ENCODE results near the gene STPG1.

STPG1 gene

GRCh38 chr1:24418898-24419628 is 5.5 kb upstream of the STPG1 start:
- DNase-seq (ENCODE audit: insufficient read length, low spot score) (no peak), FAIRE-seq (no peak)
- TF ChIP-seq, protein P1, sequence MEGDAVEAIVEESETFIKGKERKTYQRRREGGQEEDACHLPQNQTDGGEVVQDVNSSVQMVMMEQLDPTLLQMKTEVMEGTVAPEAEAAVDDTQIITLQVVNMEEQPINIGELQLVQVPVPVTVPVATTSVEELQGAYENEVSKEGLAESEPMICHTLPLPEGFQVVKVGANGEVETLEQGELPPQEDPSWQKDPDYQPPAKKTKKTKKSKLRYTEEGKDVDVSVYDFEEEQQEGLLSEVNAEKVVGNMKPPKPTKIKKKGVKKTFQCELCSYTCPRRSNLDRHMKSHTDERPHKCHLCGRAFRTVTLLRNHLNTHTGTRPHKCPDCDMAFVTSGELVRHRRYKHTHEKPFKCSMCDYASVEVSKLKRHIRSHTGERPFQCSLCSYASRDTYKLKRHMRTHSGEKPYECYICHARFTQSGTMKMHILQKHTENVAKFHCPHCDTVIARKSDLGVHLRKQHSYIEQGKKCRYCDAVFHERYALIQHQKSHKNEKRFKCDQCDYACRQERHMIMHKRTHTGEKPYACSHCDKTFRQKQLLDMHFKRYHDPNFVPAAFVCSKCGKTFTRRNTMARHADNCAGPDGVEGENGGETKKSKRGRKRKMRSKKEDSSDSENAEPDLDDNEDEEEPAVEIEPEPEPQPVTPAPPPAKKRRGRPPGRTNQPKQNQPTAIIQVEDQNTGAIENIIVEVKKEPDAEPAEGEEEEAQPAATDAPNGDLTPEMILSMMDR (IDR thresholded peaks at IDR 0.05; ENCODE audit: insufficient read depth, missing control alignments) = no peak

- FAIRE-seq = no peak
- no peak for DNase-seq (ENCODE audit: insufficient read length, low spot score)
- TF ChIP-seq, protein P1 (IDR thresholded peaks at IDR 0.05; ENCODE audit: insufficient read depth, missing control alignments) = no peak
These were observed 4.1 kb upstream of the STPG1 start for GRCh38 chr1:24417681-24418080.

- DNase-seq (ENCODE audit: insufficient read length, low spot score) = no peak
- TF ChIP-seq, protein P1 (IDR thresholded peaks at IDR 0.05; ENCODE audit: insufficient read depth, missing control alignments) = no peak
- no peak for FAIRE-seq
These were observed 3.2 kb upstream of the STPG1 start for GRCh38 chr1:24416666-24417391.

DNA sequence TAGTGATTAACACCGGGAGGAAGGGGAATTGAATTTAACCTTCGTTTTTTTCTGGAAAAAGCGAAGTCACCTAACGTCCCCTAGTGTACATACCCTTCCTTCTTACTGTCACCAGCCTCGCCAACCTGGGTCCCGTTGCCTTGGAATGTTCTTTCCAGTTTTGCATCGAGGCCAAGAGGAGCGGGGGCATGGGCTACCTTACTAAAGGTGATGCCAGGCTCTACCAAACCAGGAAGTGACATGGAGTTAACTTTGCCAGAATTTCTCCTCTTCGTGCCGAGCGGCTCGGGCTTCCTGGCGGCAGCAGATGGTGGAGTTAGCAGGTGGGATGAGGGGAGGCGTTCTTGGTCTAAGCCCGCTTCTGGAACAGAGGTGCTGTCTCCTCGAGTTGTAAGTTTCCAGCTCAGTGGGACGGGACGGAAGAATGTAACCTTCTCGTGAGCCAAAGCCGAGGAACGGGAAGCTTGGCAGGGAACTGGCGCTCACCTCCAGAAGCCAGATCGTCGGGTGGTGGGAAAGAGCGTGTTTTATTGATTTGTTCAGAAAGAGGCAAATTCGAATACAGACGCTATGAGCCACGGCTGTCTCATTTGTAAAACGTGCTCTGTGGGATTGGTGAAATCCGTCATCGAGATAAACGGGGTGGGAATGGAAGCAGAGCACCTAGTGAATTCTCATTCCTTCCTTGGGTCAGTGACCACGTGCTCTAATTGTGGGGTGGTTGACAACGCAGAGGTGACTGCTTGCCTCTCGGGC is 2.5 kb upstream of the STPG1 start:
- DNase-seq (ENCODE audit: insufficient read length, low spot score) (no peak), FAIRE-seq (no peak)
- TF ChIP-seq, protein P1 (IDR thresholded peaks at IDR 0.05; ENCODE audit: insufficient read depth, missing control alignments) = no peak

GRCh38 chr1:24415334-24415909 is 1.8 kb upstream of the STPG1 start, which contains the start of gene NIPAL3:
Gene NIPAL3 (plus strand): TSS chr1:24415802. CDS start chr1:24419548, 3,746 bp downstream.
- TF ChIP-seq, protein P1 (IDR thresholded peaks at IDR 0.05; ENCODE audit: insufficient read depth, missing control alignments) = peak; percentile 64
- DNase-seq (ENCODE audit: insufficient read length, low spot score) = peak; percentile 47
- no peak for FAIRE-seq

GRCh38 chr1:24414775-24415333 is 1.3 kb upstream of the STPG1 start:
- TF ChIP-seq, protein P1 (IDR thresholded peaks at IDR 0.05; ENCODE audit: insufficient read depth, missing control alignments) = no peak
- DNase-seq (ENCODE audit: insufficient read length, low spot score) (no peak), FAIRE-seq (no peak)

Data from D721Med (cell line).